DMS79 treated with DMSO at 0.1 percent for 48 hours (cell line): Measurements from ENCODE around the gene MFSD12.
"Not testable (repeated sequence)": the region's sequence is repeated elsewhere in the genome, so short reads cannot be mapped to it uniquely, and the experiment has no call there.

Experiments
- DNase-seq: peaks from one replicate; lab custom pipeline; 2025; lab: John Stamatoyannopoulos, UW

Gene MFSD12

GRCh38 chr19:3522421-3523360 is 34.7 kb downstream of the MFSD12 start:
- no peak for DNase-seq

GRCh38 chr19:3521104-3521445 is 36.3 kb downstream of the MFSD12 start:
- no peak for DNase-seq

GRCh38 chr19:3520166-3521103 is 37.0 kb downstream of the MFSD12 start:
- no peak for DNase-seq

GRCh38 chr19:3519126-3519525 is 38.3 kb downstream of the MFSD12 start:
- no peak for DNase-seq

GRCh38 chr19:3518659-3519058 is 38.7 kb downstream of the MFSD12 start:
- DNase-seq = no peak

- DNase-seq = no peak
Observed at GRCh38 chr19:3518255-3518654, 39.1 kb downstream of the MFSD12 start.

- no peak for DNase-seq
Observed at GRCh38 chr19:3517638-3518037, 39.7 kb downstream of the MFSD12 start.

GRCh38 chr19:3516675-3517207 is 40.6 kb downstream of the MFSD12 start:
- peak; percentile 78 for DNase-seq

GRCh38 chr19:3515891-3516422 is 41.4 kb downstream of the MFSD12 start:
- DNase-seq = no peak

GRCh38 chr19:3514930-3515329 is 42.5 kb downstream of the MFSD12 start:
- DNase-seq = no peak

- DNase-seq = no peak
Observed at GRCh38 chr19:3513229-3514140, 43.9 kb downstream of the MFSD12 start.

GRCh38 chr19:3512562-3513228 is 44.7 kb downstream of the MFSD12 start:
- no peak for DNase-seq

GRCh38 chr19:3511506-3512251 is 45.7 kb downstream of the MFSD12 start:
- no peak for DNase-seq

GRCh38 chr19:3510727-3511126 is 46.7 kb downstream of the MFSD12 start:
- DNase-seq = no peak

GRCh38 chr19:3509566-3509989 is 47.8 kb downstream of the MFSD12 start:
- DNase-seq = no peak

GRCh38 chr19:3508771-3509535 is 48.4 kb downstream of the MFSD12 start:
- DNase-seq = no peak

- DNase-seq = not testable (repeated sequence)
Observed at GRCh38 chr19:3508121-3508661, 49.2 kb downstream of the MFSD12 start.

GRCh38 chr19:3507371-3508120 is 49.8 kb downstream of the MFSD12 start:
- DNase-seq = peak; percentile 20
